CD4-positive, CD25-positive, alpha-beta regulatory T cell (primary cell): ENCODE measurements around the gene ELAVL2. TPM values are rescaled to one million over a fixed set of nuclear protein-coding genes. Genes with fewer than 3 reads are reported as not detected.

Source experiments
- ATAC-seq, 2 donors: fragments of 150-1000 bp; cut with Tn5 transposase; one replicate each; pipeline ENCODE4 v1.10.0; 2021; ENCODE audit warnings: low read depth in 2 of 2, moderate number of reproducible peaks in 2 of 2, moderate library complexity in 1 of 2
- DNase-seq, 3 donors: peaks; one replicate each; pipeline versions ENCODE4 v3.0.0 to v3.0.0-alpha.2; 2012 to 2022; ENCODE audit warnings: mixed read lengths in 1 of 3
- H3K27ac ChIP-seq: one replicate; pipeline ENCODE4 v1.7.0; 2013; ENCODE audit warnings: mild to moderate bottlenecking, low read length; ENCODE audit not compliant: insufficient read depth, poor library complexity, severe bottlenecking
- H3K27me3 ChIP-seq: one replicate; pipeline ENCODE4 v1.7.0; 2013; ENCODE audit warnings: low read length; ENCODE audit not compliant: control insufficient read depth, insufficient read depth
- H3K36me3 ChIP-seq: one replicate; pipeline ENCODE4 v1.7.0; 2013; ENCODE audit warnings: mild to moderate bottlenecking, low read length, moderate library complexity; ENCODE audit not compliant: control insufficient read depth, insufficient read depth
- H3K4me1 ChIP-seq: 2 replicates; pipeline ENCODE4 v1.7.0; 2013; ENCODE audit warnings: mild to moderate bottlenecking, low read length; ENCODE audit not compliant: insufficient read depth, control insufficient read depth, poor library complexity, severe bottlenecking
- H3K4me3 ChIP-seq: one replicate; pipeline ENCODE4 v1.7.0; 2013; ENCODE audit warnings: low read depth, mild to moderate bottlenecking, low read length, moderate library complexity
- H3K9me3 ChIP-seq, 2 experiments: 1 replicate in 1 of 2; 2 replicates in 1 of 2; pipeline ENCODE4 v1.7.0; 2013; ENCODE audit warnings: low read length in 2 of 2, mild to moderate bottlenecking in 1 of 2, moderate library complexity in 1 of 2; ENCODE audit not compliant: control insufficient read depth in 2 of 2
- H3K27ac Mint-ChIP-seq, 3 donors: one replicate each; pipeline ENCODE4 v1.8.0; 2020 to 2022; ENCODE audit warnings: mild to moderate bottlenecking in 3 of 3, mixed read lengths in 3 of 3, moderate library complexity in 2 of 3
- H3K27me3 Mint-ChIP-seq: one replicate; pipeline ENCODE4 v1.8.0; 2022; ENCODE audit warnings: mild to moderate bottlenecking, mixed read lengths
- H3K36me3 Mint-ChIP-seq: one replicate; pipeline ENCODE4 v1.8.0; 2020; ENCODE audit warnings: mixed read lengths
- H3K4me1 Mint-ChIP-seq, 4 donors: one replicate each; pipeline ENCODE4 v1.8.0; 2020 to 2022; ENCODE audit warnings: mixed read lengths in 4 of 4, mild to moderate bottlenecking in 1 of 4
- H3K4me3 Mint-ChIP-seq, 4 donors: one replicate each; pipeline ENCODE4 v1.8.0; 2020 to 2022; ENCODE audit warnings: mild to moderate bottlenecking in 4 of 4, mixed read lengths in 4 of 4, moderate library complexity in 3 of 4
- H3K9me3 Mint-ChIP-seq, 7 donors: one replicate each; pipeline ENCODE4 v1.8.0; 2020 to 2022; ENCODE audit warnings: mixed read lengths in 7 of 7, mild to moderate bottlenecking in 3 of 7, moderate library complexity in 2 of 7
- polyA plus RNA-seq, 4 donors: library from polyadenylated mRNA; unstranded; fragments of 300-500 nt; fragmentation: Illumina TruSeq; gene quantifications; one replicate each; pipeline ENCODE4 v1.2.3, GENCODE V29; 2021
- total RNA-seq: library from RNA; stranded (reverse); gene quantifications from one replicate; pipeline ENCODE4 v1.2.3, GENCODE V29; 2022

ELAVL2 gene
- total and polyA plus RNA-seq, 5 donors from 2014 or later = not detected

DNA sequence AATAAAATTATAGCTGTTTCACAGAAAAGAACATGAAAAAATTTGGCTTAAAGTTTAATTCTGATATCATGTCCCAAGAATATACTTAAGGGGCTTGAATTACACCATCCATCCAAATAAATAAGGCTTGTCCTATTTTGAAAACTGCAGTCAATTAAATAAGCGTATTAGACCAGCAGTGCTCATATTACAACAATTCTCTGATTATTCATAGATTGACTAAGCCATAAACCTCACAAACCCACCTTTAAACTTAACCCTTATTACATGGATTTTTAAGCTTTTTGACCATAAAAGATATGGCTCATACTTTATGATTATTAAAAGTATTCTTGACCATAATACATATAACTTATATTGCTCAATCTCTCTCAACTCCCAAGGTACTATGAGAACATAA lies 127.9 kb downstream of the ELAVL2 start:
- H3K36me3 Mint-ChIP-seq = no peaks in the 10 kb centered on the region
- H3K4me1 Mint-ChIP-seq = no peaks in the 10 kb centered on the region
- H3K4me3 Mint-ChIP-seq = no peak overlapping the region
- no peak overlapping the region for H3K27ac Mint-ChIP-seq
- H3K9me3 ChIP-seq = peaks cover 2 to 4% of the 10 kb centered on the region in 2 experiments
- no peaks in the 10 kb centered on the region for H3K27me3 Mint-ChIP-seq
- H3K9me3 Mint-ChIP-seq = peaks cover 0 to 6% (median 2%) of the 10 kb centered on the region in 7 donors
- no peak overlapping the region for H3K27ac ChIP-seq
- no peaks in the 10 kb centered on the region for H3K27me3 ChIP-seq
- no peaks in the 10 kb centered on the region for H3K36me3 ChIP-seq
- no peaks in the 10 kb centered on the region for H3K4me1 ChIP-seq
- ATAC-seq (no peak), DNase-seq (no peak)
- H3K4me3 ChIP-seq = no peak overlapping the region

- Histone ChIP-seq H3K27ac (no peak overlapping the region), H3K4me1 (no peaks in the 10 kb centered on the region), H3K4me3 (no peak overlapping the region), H3K27me3 (no peaks in the 10 kb centered on the region), H3K36me3 (no peaks in the 10 kb centered on the region), H3K9me3 (peaks cover 2 to 4% of the 10 kb centered on the region in 2 experiments)
- no peaks in the 10 kb centered on the region for H3K36me3 Mint-ChIP-seq
- no peaks in the 10 kb centered on the region for H3K4me1 Mint-ChIP-seq
- no peak for DNase-seq
- peaks cover 0 to 5% (median 2%) of the 10 kb centered on the region in 7 donors for H3K9me3 Mint-ChIP-seq
- no peak overlapping the region for H3K27ac Mint-ChIP-seq
- H3K27me3 Mint-ChIP-seq = no peaks in the 10 kb centered on the region
- H3K4me3 Mint-ChIP-seq = no peak overlapping the region
- no peak for ATAC-seq
Measured at GRCh38 chr9:23695572-23695971, 130.5 kb downstream of the ELAVL2 start.

DNA sequence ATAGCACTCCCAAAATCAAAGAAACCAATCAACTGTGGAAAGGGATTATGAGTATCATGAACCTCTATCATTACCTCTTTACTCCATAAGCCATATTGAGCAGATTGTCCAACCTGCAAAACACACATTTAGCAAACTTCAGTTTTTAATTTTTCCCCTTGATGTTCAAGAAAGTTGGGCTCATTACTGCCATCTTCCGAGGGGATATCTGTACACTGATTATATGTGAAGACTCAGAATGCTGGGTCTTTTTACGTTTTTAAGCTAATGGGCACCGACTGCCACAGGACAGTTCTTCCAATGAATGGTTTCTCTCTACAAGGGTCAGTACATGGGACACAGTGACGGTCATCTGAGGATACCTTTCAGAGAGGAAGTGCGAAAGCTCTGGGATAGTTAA lies 132.7 kb downstream of the ELAVL2 start:
- ATAC-seq (no peak), DNase-seq (no peak)
- Histone ChIP-seq H3K9me3 (peaks cover 4% of the 10 kb centered on the region in 2 experiments), H3K36me3 (no peaks in the 10 kb centered on the region), H3K4me3 (no peak overlapping the region), H3K27me3 (no peaks in the 10 kb centered on the region), H3K4me1 (no peaks in the 10 kb centered on the region), H3K27ac (no peak overlapping the region)
- H3K4me3 Mint-ChIP-seq = no peak overlapping the region
- H3K36me3 Mint-ChIP-seq = no peaks in the 10 kb centered on the region
- H3K27ac Mint-ChIP-seq = no peak overlapping the region
- peaks cover 0 to 7% (median 2%) of the 10 kb centered on the region in 7 donors for H3K9me3 Mint-ChIP-seq
- H3K27me3 Mint-ChIP-seq = no peaks in the 10 kb centered on the region
- no peaks in the 10 kb centered on the region for H3K4me1 Mint-ChIP-seq

- no peaks in the 10 kb centered on the region for H3K4me1 Mint-ChIP-seq
- H3K27ac Mint-ChIP-seq = no peak overlapping the region
- H3K27ac ChIP-seq = no peak overlapping the region
- no peaks in the 10 kb centered on the region for H3K27me3 ChIP-seq
- no peaks in the 10 kb centered on the region for H3K36me3 Mint-ChIP-seq
- peaks cover 0 to 2% of the 10 kb centered on the region in 2 experiments for H3K9me3 ChIP-seq
- DNase-seq (no peak), ATAC-seq (no peak)
- H3K4me3 Mint-ChIP-seq = no peak overlapping the region
- H3K9me3 Mint-ChIP-seq = peaks cover 0 to 6% (median 3%) of the 10 kb centered on the region in 7 donors
- H3K4me1 ChIP-seq = no peaks in the 10 kb centered on the region
- no peaks in the 10 kb centered on the region for H3K27me3 Mint-ChIP-seq
- no peaks in the 10 kb centered on the region for H3K36me3 ChIP-seq
- H3K4me3 ChIP-seq = no peak overlapping the region
Measured at GRCh38 chr9:23686896-23687295, 139.1 kb downstream of the ELAVL2 start.

- Mint-ChIP-seq H3K4me1 (no peaks in the 10 kb centered on the region), H3K27me3 (no peaks in the 10 kb centered on the region), H3K27ac (no peak overlapping the region), H3K9me3 (peaks cover 0 to 7% (median 3%) of the 10 kb centered on the region in 7 donors), H3K4me3 (no peak overlapping the region), H3K36me3 (no peaks in the 10 kb centered on the region)
- H3K4me3 ChIP-seq = no peak overlapping the region
- no peak for ATAC-seq
- DNase-seq = no peak
- no peaks in the 10 kb centered on the region for H3K4me1 ChIP-seq
- no peaks in the 10 kb centered on the region for H3K27me3 ChIP-seq
- H3K9me3 ChIP-seq = peaks cover 0 to 2% of the 10 kb centered on the region in 2 experiments
- H3K36me3 ChIP-seq = no peaks in the 10 kb centered on the region
- no peak overlapping the region for H3K27ac ChIP-seq
Measured at GRCh38 chr9:23686257-23686656, 139.8 kb downstream of the ELAVL2 start.

DNA sequence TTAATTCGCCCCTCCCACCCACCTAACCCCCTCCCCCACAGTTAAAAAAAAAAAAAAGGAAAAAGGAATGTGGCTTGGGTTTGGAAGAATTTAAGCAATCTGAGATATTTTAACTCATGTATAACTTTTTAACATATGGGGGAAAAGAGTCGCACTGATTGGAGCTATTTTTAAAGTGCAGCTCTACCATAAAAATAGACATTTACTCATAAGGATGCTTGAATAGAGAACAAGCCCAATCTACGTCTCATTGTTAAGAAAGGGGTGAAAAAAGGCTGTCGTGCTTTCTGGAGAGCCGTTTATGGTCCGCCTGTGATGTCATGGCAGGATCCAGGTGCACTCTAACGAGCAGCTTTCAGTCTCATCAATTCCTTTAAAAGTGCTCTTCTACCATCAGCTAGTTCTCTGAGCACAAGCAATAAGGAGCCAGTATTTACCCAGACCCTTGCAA lies 142.4 kb downstream of the ELAVL2 start:
- H3K4me1 Mint-ChIP-seq = no peaks in the 10 kb centered on the region
- H3K4me3 Mint-ChIP-seq = no peak overlapping the region
- Histone ChIP-seq H3K4me3 (no peak overlapping the region), H3K36me3 (no peaks in the 10 kb centered on the region), H3K9me3 (no peaks in the 10 kb centered on the region), H3K4me1 (no peaks in the 10 kb centered on the region), H3K27me3 (no peaks in the 10 kb centered on the region), H3K27ac (no peak overlapping the region)
- no peak overlapping the region for H3K27ac Mint-ChIP-seq
- ATAC-seq = no peak
- no peaks in the 10 kb centered on the region for H3K36me3 Mint-ChIP-seq
- H3K9me3 Mint-ChIP-seq = peaks cover 0 to 6% (median 3%) of the 10 kb centered on the region in 7 donors
- DNase-seq = no peak
- H3K27me3 Mint-ChIP-seq = no peaks in the 10 kb centered on the region

- Mint-ChIP-seq H3K36me3 (no peaks in the 10 kb centered on the region), H3K27me3 (no peaks in the 10 kb centered on the region), H3K4me1 (no peaks in the 10 kb centered on the region), H3K27ac (no peak overlapping the region), H3K9me3 (peaks cover 0 to 6% (median 3%) of the 10 kb centered on the region in 7 donors), H3K4me3 (no peak overlapping the region)
- DNase-seq = no peak
- Histone ChIP-seq H3K4me3 (no peak overlapping the region), H3K9me3 (no peaks in the 10 kb centered on the region), H3K27me3 (no peaks in the 10 kb centered on the region), H3K27ac (no peak overlapping the region), H3K4me1 (no peaks in the 10 kb centered on the region), H3K36me3 (no peaks in the 10 kb centered on the region)
- no peak for ATAC-seq
Measured at GRCh38 chr9:23682891-23683431, 143.1 kb downstream of the ELAVL2 start.

GRCh38 chr9:23682352-23682751 lies 143.7 kb downstream of the ELAVL2 start:
- Mint-ChIP-seq H3K27me3 (no peaks in the 10 kb centered on the region), H3K9me3 (peaks cover 0 to 5% (median 3%) of the 10 kb centered on the region in 7 donors), H3K4me3 (no peak overlapping the region), H3K4me1 (no peaks in the 10 kb centered on the region), H3K27ac (no peak overlapping the region), H3K36me3 (no peaks in the 10 kb centered on the region)
- DNase-seq (no peak), ATAC-seq (no peak)
- no peaks in the 10 kb centered on the region for H3K36me3 ChIP-seq
- H3K27ac ChIP-seq = no peak overlapping the region
- H3K9me3 ChIP-seq = no peaks in the 10 kb centered on the region
- no peak overlapping the region for H3K4me3 ChIP-seq
- no peaks in the 10 kb centered on the region for H3K4me1 ChIP-seq
- H3K27me3 ChIP-seq = no peaks in the 10 kb centered on the region
